GM21825 (cell line): ENCODE measurements around the gene BDKRB2.

Experiments used
- ATAC-seq: cut with Tn5 transposase; IDR thresholded peaks from one replicate; pipeline ENCODE4 v1.9.1; 2021; ENCODE audit warnings: mild to moderate bottlenecking, moderate library complexity; ENCODE audit not compliant: unreplicated experiment

The BDKRB2 gene

DNA sequence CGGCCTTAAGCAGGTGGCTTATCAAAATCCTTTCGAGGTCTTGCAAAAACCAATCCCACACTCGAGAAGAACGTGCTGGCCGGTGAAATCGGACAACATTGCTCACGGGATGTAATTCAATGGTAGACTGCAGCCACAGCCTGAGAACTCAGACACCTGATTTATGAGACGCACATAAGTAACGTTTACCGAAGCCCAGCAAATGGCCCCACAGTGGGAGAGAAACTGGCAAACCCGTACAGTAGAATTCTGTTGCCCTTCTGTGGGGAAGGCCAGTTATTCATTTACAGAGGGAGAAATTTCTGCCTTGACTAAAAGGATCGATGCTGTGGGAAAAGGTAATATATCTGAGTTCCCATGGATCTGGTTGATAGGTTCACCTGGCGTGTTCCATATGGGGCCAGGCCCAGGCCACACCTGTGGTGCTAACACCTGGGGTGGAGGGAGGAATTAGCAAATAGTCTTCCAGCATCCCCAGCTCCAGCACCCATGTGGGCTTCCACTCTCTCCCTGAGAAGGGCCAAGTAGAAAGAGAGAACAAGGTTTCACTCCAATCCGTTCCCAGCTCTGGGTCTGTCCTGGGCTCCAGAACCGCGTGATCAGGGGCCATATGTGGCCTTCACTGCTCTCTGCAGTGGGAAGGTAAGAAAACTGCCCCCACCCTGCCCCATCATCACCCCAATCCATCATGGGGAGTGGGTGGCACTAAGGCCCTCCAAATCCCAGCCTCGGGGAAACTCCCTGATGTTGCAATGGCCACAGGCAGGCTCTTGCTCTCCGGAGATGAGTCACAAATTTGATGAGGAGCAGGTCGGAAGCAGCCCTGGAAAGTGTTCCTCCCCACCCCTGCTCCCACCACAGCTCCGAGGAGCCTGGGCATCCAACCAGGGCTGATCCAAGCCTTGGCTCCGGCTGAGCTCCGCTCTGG is 64.1 kb downstream of the BDKRB2 start:
- ATAC-seq, result no peak

DNA sequence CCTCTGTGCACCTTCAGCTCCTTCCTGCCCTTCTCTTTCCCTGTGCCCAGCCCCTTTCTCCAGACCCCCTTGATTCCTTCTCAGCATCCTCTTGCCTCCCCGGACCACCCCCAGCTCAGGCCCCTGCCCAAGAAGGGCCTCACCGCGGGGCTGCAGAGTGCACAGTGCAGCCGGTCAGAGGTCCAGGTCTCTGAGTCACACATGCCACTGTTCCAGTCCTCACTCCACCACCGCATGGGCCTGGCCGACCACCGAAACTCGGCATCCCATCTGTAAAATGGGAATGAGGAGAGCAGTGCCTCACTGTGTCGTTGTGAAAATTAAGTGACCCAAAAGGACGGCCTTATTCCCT is 64.7 kb downstream of the BDKRB2 start:
- ATAC-seq, result no peak

DNA sequence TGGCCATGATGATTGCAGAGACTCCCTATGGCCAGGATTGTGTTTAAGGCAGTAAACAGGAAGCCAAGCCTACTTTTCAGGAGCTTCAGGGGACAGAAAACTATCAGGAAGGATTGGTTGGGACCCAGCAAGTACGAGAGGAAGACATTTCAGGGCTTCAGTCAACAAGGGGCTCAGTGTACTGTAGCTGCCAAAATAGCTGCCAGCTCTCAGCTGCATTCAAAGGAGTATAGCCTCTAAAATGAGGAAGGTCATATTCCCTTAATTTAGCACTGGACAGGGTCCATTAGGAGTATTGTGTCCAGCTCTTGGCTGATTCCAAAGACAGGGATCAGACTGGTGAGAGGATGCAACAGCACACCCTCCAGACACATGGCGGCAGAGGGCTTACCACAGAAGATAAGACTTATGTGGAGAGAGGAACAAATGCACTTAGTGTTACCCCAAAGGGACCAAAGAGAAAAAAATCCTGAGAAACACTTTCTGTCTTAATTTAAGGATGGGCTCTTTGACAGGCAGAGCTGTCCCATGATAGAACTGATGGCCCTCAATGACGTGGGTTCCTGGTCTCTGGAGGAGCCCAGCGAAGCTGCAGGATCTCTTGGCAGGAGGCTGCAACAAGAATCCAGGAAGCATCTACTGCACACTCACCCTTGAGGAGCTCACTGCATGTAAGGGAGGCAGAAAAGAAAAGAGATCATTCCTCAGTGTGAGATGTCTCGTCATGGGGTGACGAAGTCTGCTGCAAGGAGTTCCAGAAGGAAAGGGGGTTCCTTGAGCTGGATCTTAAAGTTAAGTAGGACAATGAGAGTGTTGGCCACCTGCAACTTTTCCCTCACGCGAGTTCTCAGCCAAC is 66.2 kb downstream of the BDKRB2 start:
- no peak for ATAC-seq

DNA sequence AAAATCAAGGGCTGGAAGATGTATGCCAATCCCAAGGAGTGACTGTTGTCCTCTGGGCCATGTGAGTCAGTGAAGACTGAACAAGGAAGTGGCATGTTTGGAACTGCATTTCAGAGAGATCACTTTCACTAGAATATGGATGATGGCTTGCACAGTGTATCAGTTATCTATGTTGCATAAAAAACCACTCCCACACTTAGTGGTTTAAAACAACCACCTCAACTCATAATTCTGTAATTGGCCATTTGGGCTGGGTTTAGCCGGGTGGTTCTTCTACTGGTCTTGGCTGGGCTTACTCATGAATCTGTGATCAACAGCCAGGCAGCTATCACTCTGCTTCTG is 66.8 kb downstream of the BDKRB2 start:
- ATAC-seq, result no peak

DNA sequence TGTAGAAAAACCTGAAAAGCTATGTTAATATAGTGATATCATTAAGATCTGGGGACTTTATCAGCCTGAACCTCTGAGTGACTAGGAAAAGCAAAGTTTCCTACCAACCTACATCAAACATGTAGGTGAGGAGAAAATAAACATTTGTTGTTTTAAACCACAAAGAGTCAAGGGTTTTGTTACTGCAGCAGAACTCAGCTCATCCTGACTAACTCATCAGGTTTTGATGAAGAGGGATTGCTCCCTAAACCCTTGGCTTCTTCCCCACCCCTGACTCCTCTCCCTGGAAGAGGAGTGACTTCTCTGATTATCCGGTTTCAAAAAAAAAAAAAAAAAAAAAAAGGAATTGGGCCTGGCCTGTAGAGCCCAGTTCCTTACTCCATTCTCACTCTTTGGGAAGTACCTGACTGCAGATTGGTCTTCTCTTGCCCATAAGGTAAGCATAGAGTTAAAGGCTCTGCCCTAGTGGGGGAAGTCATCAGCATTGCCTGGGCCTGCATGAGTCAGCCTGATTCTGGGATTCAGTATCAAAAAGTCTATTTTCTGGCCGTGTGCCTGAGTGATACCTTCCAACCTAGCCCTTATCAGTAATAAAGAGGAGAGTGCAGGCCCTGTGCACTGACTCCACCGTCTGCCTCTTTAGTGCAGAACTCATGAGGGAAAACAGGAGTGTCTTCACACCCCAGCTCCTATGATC is 68.3 kb downstream of the BDKRB2 start:
- ATAC-seq, result no peak

DNA sequence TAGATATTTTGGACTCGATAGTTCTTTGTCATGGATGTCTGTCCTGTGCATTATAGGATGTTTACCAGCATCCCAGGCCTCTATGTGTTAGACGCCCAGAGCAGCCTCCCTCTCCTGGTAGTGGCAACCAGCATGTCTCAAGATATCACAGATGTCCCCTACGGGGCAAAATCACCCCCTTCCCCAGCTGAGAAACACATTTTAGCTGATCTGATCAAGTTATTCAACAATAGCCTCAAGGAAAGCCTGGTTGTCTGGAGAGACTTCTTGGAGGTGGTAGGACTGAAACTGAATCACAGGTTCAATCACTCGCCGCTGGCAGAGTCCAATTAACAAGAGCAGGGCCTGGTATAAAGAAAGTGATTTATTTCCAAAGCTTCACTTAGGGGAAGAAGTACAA is 69.0 kb downstream of the BDKRB2 start:
- no peak for ATAC-seq

DNA sequence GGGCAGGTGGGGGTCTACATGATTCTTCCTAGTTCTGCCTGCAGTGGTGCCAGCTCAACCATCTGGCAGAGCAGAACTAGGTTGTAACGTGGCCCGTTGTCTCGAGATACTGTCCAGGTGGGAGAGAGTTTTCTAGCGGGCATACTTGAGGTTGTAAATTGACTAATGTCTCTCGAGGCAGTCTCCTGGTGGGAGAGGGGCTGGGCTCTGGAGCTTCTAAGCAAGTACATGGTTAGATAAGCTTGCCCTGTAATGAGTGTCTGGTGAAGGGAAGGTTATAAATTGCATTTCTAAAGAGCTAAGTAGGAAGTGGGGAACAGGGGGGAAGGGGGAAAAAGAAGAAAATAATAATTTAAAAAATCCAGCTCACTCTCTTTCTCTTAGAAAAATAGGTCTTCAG is 69.5 kb downstream of the BDKRB2 start:
- no peak for ATAC-seq

DNA sequence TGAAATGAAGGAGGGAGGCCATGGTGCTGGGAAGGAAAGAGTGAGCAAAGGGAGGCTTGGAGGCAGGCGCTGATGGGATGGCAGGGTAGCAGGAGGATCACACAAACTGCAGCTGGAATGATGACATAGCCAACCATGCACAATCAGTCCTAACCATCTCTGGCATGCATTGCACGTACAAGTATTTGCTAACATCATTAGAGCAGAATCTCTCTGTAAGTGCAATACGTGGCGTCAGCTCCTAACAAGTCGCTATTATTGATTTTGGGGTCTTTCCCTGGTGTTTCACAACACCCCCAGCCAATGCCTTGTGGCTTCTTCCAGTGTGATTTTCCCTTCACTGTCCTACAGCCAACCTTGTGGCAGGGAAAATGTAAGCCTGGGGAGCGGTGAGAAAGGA is 69.9 kb downstream of the BDKRB2 start:
- no peak for ATAC-seq

DNA sequence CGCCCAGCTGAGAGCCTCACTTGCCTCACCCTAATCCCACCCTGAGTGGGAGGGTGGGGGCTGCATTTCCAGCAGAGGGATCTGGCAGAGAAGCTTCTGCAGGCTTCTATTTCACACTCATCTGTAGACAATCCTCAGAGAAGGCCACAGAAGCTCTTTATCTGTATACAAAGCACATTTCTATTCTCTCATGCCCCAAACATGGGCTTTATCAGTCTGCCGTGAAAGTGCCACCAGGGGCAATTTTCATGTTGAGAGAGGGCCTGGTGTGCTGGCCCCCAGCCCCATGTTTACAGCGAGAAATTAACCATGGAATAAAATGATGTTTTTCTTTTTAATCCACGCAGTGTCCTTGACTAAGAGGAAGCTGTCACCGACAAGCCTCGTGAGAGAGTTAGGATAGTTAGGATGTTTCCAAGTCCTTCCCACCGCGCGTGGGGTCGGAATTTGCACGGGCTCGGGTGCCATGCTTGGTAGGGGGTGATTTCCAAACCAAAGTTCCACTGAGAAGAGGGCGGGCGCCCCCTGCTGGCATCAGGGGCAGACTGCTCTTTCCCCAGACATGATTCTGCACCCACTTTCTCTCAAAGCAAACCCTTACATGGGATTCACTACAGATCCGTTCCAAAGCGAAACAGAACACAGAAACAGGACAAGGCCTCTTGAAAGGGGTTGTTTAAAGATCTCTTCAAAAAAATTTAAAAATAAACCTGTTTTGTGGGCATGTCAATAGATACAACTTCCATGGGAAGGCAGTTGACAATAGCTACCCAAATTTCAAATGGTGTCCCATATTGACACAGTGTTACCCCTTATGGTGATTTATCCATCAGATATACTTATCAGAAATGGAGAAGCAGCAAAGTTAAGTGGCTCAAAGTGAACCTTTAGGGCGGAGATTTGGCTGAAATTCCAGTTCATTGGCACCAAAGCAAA is 70.8 kb downstream of the BDKRB2 start:
- ATAC-seq, result no peak

DNA sequence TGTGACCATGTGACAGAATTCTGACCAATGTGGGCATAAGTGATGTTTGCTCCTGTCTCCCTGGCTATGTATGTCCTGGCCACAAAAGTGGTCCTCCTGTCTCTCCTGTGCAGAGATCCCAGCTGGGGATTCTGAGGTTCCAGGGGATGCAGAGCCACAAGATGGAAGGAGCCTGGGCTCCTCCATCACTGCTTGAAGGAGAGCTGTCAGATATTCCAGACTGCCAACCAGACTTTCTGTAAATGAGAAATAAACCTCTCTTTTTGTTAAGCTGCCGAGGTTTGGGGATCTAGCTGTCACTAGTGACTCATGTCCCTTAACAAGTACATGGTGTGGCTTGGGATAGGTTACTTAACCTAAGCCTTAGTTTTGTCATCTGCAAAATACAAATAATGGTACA is 73.3 kb downstream of the BDKRB2 start:
- ATAC-seq, result no peak

DNA sequence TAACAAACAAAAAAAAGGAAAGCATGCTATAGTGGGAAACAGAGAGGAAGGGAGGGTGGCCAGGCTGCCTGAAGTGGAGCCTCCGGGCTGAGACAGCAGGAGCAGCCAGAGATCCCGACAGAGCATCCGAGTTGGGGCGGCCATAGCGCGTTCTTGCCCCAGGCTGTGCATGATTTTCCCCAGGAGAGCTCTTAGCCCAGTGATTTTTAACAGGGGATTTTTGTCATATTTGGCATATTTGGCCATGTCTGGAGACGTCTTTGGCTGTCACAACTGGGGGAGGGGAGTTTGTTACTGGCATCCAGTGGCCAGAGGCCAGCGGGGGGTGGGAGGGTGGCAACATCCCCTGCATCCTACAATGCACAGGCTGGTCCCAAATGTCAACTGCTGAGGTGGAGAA is 74.9 kb downstream of the BDKRB2 start:
- ATAC-seq, result no peak

DNA sequence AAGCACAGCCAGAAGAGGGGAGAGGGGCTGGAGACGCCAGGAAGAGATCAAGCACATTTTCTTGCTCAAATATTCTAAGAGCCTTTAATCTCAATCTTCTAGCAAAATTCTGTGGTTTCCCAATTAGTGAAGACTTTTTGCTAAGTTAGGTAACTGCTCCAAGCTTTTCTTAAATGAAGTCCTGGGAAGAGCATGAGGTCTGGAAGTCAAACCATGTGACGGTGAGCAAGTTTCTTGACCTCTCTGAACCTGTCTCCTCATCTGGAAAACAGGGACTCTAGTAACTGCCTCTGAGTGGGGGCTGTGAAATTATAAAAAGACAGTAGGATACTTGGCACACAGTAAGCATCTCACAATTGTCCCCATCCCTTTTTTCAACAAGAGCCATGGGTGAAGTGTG is 75.5 kb downstream of the BDKRB2 start:
- no peak for ATAC-seq

DNA sequence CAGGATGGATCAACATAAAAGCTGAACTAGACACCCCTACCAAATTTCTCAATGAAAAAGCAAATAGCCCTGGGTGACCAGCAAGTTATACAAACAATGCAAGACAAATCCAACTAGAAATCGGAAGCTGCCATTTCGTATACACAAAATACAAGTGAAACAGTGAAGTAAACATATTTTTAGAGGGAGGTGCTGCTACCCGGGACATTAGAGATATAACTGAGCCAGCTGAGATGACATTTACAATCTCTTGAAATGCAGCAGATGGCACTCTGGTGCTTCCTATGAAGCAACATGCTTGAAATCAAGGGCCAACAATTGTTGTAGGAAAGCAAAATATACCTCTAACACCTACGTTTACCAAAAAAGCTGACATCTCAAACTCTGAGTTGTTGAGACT is 76.8 kb downstream of the BDKRB2 start:
- ATAC-seq, result no peak

DNA sequence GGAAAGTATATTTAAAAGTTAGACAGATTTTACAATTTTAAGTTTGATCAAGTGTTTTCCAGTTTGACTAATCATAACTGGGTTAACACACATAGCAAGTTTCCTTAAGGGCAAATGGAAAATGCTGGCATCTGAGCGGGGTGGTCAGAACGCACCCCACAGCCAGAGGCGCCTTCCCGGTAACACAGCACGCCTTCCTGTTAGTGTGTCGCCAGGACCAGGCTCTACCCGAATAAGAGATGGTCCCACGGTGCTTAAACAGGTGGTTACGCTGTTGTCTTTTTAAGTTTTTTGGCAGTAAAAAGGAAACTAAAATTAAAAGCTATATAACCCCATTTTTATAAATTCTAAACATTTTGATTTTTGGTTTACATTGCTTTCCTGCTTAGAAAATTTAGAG is 79.4 kb downstream of the BDKRB2 start:
- ATAC-seq, result no peak

DNA sequence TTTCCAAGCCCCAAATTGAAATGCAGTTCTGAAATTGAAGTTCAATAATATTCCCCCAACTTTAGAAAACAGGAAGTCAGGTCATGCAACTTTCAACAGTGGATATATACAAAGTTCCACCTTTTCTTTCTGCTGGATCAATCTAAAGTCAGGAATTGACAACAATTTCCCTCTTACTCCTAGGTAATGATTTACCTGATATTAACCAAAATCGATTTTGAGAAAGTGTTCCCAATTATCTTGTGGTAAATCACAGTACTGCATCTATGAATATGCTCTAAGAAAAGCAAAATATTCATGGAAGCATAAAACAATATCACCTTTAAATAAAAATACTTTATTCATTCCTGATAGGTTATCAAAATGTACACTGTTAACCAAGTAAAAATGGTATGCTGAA is 79.8 kb downstream of the BDKRB2 start:
- ATAC-seq, result no peak

DNA sequence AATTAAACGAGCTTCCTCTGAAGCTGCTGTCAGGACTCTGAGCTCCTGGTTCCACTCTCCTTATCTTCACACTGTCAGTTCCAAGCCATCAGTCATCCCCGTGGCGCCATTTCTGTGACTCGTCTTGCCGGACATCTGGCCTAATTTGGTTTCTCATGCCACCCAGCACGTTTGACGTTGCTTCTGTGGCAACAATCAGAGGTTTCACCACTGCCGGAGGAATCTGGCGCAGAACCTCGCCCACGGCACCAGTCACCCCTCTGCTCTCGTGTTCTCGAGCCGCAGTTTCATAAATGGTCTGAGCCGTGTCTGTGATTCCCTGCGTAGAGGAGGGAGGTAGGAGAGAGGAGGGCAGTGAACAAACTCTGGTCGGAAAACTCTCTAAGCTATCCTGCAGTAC is 81.0 kb downstream of the BDKRB2 start:
- no peak for ATAC-seq

DNA sequence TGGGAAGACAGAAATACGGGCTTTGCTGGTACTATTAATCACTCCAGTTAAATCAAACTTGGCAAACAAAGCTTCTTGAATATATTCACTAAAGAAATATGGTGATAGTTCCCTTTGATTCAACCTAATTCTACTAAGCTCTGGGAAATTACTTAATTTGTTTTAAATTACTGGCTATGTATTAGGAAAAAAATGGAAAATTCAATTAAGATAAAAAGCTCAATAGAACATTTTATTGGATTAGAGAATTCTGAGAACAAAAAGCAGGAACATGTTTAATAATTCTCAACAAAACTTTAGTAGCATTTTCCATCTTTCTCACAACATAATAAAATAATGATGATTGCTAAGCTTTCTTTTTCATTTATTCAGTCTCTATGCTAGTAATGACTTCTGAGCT is 81.6 kb downstream of the BDKRB2 start:
- no peak for ATAC-seq

DNA sequence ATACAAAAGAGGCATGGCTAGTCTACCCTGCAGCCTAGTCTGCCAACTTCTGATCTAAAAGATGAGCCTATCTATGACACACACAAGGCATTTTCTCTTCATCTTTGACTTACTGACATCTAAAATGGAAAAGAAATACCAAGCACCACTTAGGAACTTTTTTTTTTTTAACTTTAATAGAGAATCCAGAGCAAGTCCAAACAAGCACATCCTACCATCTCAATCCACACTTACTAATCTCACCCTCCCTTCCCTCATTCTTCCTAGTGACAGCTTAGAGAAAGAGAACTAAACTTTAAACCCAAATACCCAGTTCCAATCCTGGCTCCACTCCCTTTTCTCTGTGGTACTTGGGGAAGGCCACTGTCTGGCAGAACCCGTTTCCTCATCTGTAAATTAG is 83.2 kb downstream of the BDKRB2 start:
- no peak for ATAC-seq
